Astrocyte (in vitro differentiated cells and primary cell): ENCODE results near the gene TXNDC15.

Experiments used
- CTCF ChIP-seq: IDR thresholded peaks from 2 replicates; pipeline ENCODE4 v1.5.1; 2011; ENCODE audit warnings: low read depth, mild to moderate bottlenecking, inconsistent platforms, low read length, moderate library complexity; ENCODE audit not compliant: insufficient read depth
- EZH2 ChIP-seq: IDR thresholded peaks from 2 replicates; pipeline ENCODE4 v1.6.1; 2012; ENCODE audit warnings: mild to moderate bottlenecking, low read length, inconsistent platforms; ENCODE audit not compliant: insufficient read depth

- TF ChIP-seq EZH2: no peak
- no peak for TF ChIP-seq CTCF
These were observed 16.8 kb upstream of the TXNDC15 start for GRCh38 chr5:134857401-134857800.
